GM06990 (cell line): Measurements from ENCODE around the gene SPAG9.

Experiments used
- DNase-seq: peaks from one replicate; pipeline ENCODE4 v3.0.0-alpha.2; 2011; ENCODE audit not compliant: insufficient read length; ENCODE audit errors: extremely low read depth
- H3K27me3 ChIP-seq: replicated peaks from 2 replicates; pipeline ENCODE4 v1.6.0; 2011; ENCODE audit warnings: low read length; ENCODE audit not compliant: control insufficient read depth, insufficient read depth
- H3K36me3 ChIP-seq: 2 replicates; pipeline ENCODE4 v1.5.1; 2011; ENCODE audit warnings: low read length; ENCODE audit not compliant: control insufficient read depth, insufficient read depth
- H3K4me3 ChIP-seq: replicated peaks from 2 replicates; pipeline ENCODE4 v1.5.1; 2011; ENCODE audit warnings: low read depth, mild to moderate bottlenecking, control low read depth, low read length
- CTCF ChIP-seq: IDR thresholded peaks from 2 replicates; pipeline ENCODE4 v1.5.1; 2011; ENCODE audit warnings: low read length, control low read depth, mild to moderate bottlenecking, inconsistent platforms; ENCODE audit not compliant: insufficient read depth, poor library complexity, severe bottlenecking

The SPAG9 gene

DNA sequence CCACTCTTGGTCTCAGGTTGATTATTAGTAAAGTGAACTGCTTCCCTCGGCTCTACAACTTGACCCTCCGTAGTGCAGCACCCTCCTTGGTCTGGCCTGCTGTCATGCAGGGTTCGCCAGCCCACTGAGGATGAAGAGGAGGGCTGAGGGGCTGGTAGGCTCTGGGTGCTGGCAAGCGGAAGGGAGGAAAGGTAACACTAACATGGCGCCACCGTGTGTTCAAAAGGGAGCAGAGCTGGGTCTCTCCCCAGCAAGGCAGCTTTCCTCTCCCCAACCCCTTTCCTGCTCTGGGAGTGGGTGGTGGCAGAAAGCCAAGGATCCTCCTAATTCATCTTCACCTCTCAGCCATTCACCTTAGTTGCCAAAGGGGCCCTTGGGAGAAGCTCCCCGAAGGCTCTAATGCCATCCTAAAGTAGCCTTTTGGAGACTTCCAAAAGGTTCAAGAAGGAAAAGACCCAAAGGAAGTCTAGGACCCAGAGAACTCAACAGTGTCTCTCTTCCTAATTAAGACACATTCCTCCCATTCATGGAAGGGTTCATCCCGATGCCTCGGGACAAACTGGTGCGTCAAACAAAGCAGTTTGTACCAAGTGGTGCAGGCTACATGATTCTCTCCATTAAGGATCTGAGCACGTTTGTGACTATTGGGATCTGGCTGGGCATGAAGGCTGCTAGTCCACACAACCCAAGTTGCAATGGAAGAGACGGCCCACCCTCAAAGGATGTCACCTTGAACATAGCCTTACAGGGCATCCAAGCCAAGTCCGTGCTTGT lies 163.7 kb downstream of the SPAG9 start:
- TF ChIP-seq CTCF, result peak; percentile 81
- no peak for DNase-seq

DNA sequence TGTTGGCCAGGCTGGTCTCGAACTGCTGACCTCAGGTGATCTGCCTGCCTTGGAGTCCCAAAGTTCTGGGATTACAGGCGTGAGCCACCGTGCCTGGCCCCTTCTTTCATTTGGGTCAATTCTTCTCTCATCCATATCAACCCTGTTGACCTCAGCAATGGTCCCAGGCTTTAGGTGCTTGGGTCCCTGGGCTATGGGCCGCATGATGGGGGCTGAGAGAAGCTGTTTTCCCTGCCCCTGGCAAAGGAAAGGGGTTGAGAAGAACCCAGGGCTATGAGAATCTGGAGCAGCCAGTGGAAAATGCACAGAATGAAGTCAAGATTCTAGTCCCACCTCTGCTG lies 164.3 kb downstream of the SPAG9 start:
- no peak overlapping the region for H3K4me3 ChIP-seq
- no peak for DNase-seq
- H3K36me3 ChIP-seq, result no peaks in the 10 kb centered on the region; the same call in none of the 2 replicates
- no peak for TF ChIP-seq CTCF
- H3K27me3 ChIP-seq, result no peaks in the 10 kb centered on the region

More for the DNA sequence above, 163.7 kb downstream of the SPAG9 start:
- Histone ChIP-seq H3K36me3 (no peaks in the 10 kb centered on the region; the same call in none of the 2 replicates), H3K27me3 (no peaks in the 10 kb centered on the region), H3K4me3 (no peak overlapping the region)

DNA sequence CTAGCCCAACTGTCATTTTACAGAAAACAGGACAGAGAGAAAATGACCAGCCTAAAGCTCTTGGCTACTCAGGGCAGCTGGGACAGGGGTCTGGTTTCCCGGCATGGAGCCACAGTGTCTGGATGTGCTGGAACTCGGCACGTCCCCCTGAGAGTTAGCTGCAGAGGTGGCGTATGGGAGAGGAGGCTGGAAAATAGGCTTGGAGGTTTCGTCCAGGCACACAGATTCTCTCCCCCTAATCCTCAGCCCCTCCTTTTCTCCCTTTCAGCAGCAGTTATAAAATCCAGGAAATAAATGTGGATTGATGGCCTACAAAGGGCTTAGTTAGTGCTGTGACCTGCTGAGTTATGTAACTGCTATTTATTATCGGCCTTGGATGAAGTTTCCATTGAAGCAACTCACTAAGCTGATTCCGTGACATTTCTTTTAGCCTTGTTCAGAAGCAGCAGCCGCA lies 165.0 kb downstream of the SPAG9 start:
- no peaks in the 10 kb centered on the region; the same call in none of the 2 replicates for H3K36me3 ChIP-seq
- TF ChIP-seq CTCF, result no peak
- no peak overlapping the region for H3K4me3 ChIP-seq
- DNase-seq, result no peak
- no peaks in the 10 kb centered on the region for H3K27me3 ChIP-seq

DNA sequence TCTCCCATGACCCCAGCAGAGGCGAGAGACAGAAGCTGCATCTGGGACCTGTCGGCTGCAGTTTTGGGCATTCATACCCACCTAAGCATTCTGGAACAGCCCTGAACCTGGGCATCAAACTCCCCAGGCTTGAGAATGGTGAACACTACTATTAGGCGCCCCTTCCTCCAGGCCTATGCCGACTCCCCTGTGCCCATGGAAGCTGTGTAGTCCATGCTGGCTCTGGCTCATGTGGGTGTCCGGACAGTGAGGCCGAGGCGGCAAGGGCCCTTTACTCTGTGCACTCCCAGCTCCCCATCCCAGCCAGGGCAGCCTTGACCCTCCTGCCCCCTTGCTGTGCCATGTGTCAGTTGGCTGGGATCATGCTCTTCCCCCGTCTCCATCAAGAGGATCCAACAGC lies 165.5 kb downstream of the SPAG9 start:
- H3K4me3 ChIP-seq, result no peak overlapping the region
- no peak for TF ChIP-seq CTCF
- no peaks in the 10 kb centered on the region for H3K27me3 ChIP-seq
- no peaks in the 10 kb centered on the region; the same call in none of the 2 replicates for H3K36me3 ChIP-seq
- DNase-seq, result no peak

DNA sequence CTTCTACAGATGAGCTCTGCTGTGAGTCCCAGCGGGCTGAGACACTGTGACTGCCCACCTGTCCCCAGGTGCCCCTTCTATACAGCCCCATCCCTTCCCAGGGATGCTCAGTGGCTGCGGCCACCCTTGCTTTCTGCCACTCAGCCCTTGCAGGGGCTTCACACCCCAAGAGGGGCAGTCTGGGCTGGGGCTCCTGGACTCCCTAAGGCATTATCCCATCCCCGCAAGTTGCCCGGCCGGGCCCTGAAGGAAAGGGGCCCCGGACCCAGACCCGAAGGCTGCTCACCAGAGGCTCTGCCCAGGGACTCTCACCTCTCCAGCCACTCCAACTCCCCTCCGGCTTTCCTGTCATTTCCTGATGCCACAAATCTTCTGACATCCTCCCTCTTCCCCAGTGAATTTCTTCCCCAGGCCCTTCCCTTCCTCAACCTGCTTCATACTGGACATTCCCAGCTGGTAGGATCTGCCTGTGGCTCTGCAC lies 166.0 kb downstream of the SPAG9 start:
- no peak overlapping the region for H3K4me3 ChIP-seq
- TF ChIP-seq CTCF, result no peak
- H3K27me3 ChIP-seq, result no peaks in the 10 kb centered on the region
- DNase-seq, result no peak
- H3K36me3 ChIP-seq, result no peaks in the 10 kb centered on the region; the same call in none of the 2 replicates
